CD4-positive, alpha-beta T cell treated with Interleukin-1 beta for 1 hour (primary cell): Measurements from ENCODE around the gene PCDHGA5.
A peak's percentile ranks its signal among the peaks of the same experiment; 100 is the strongest.
"Not testable (repeated sequence)": the region's sequence is repeated elsewhere in the genome, so short reads cannot be mapped to it uniquely, and the experiment has no call there.

Source experiments
- DNase-seq, 2 donors: peaks; one replicate each; pipeline ENCODE4 v3.0.0-alpha.2; 2020 to 2022

The PCDHGA5 gene

GRCh38 chr5:141363952-141364660 lies at the start of gene PCDHGA5:
TSS of gene PCDHGA5 (plus strand) at chr5:141364162. CDS start at chr5:141364331, 169 bp downstream.
- DNase-seq = no peak

- DNase-seq = not testable (repeated sequence)
Measured at GRCh38 chr5:141316963-141317362, 47.0 kb upstream of the PCDHGA5 start.

- DNase-seq = no peak
Measured at GRCh38 chr5:141319202-141319601, 44.8 kb upstream of the PCDHGA5 start.

- DNase-seq = no peak
Measured at GRCh38 chr5:141319699-141320098, 44.3 kb upstream of the PCDHGA5 start.

- peak; percentile 94 for DNase-seq
Measured at GRCh38 chr5:141320225-141321169, 43.5 kb upstream of the PCDHGA5 start, which contains the start of gene TAF7. TSS of gene TAF7 (minus strand) at chr5:141320784. CDS start at chr5:141320044, 740 bp downstream.

GRCh38 chr5:141322261-141322660 lies 41.7 kb upstream of the PCDHGA5 start:
- DNase-seq = no peak

GRCh38 chr5:141326088-141326854 lies 37.7 kb upstream of the PCDHGA5 start:
- DNase-seq = peak; percentile 72 to 73

GRCh38 chr5:141328231-141328630 lies 35.7 kb upstream of the PCDHGA5 start:
- no peak for DNase-seq

- DNase-seq = peak; percentile 16 to 31
Measured at GRCh38 chr5:141330299-141331080, 33.5 kb upstream of the PCDHGA5 start, which contains the start of gene PCDHGA1. TSS of gene PCDHGA1 (plus strand) at chr5:141330514.

GRCh38 chr5:141332571-141332970 lies 31.4 kb upstream of the PCDHGA5 start:
- not testable (repeated sequence) for DNase-seq

GRCh38 chr5:141338538-141339306 lies 25.2 kb upstream of the PCDHGA5 start, which contains the start of gene PCDHGA2:
TSS of gene PCDHGA2 (plus strand) at chr5:141338760.
- DNase-seq = no peak

- not testable (repeated sequence) for DNase-seq
Measured at GRCh38 chr5:141340781-141341354, 23.1 kb upstream of the PCDHGA5 start.

GRCh38 chr5:141342773-141343172 lies 21.2 kb upstream of the PCDHGA5 start:
- DNase-seq = no peak

GRCh38 chr5:141343242-141343952 lies 20.6 kb upstream of the PCDHGA5 start, which contains the start of gene PCDHGA3:
TSS of gene PCDHGA3 (plus strand) at chr5:141343829. CDS start at chr5:141344034, 205 bp downstream.
- DNase-seq = no peak

- DNase-seq = no peak
Measured at GRCh38 chr5:141343953-141344463, 20.0 kb upstream of the PCDHGA5 start.

- no peak for DNase-seq
Measured at GRCh38 chr5:141345327-141345726, 18.6 kb upstream of the PCDHGA5 start.

GRCh38 chr5:141346017-141346416 lies 17.9 kb upstream of the PCDHGA5 start:
- DNase-seq = not testable (repeated sequence)

- peak; percentile 18 to 46 for DNase-seq
Measured at GRCh38 chr5:141349917-141350619, 13.9 kb upstream of the PCDHGA5 start, which contains the start of gene PCDHGB1. TSS of gene PCDHGB1 (plus strand) at chr5:141350099. CDS start at chr5:141350261, 162 bp downstream.

- DNase-seq = no peak
Measured at GRCh38 chr5:141351591-141351990, 12.4 kb upstream of the PCDHGA5 start.
